ENCODE data around the gene DSCAML1.

DNA sequence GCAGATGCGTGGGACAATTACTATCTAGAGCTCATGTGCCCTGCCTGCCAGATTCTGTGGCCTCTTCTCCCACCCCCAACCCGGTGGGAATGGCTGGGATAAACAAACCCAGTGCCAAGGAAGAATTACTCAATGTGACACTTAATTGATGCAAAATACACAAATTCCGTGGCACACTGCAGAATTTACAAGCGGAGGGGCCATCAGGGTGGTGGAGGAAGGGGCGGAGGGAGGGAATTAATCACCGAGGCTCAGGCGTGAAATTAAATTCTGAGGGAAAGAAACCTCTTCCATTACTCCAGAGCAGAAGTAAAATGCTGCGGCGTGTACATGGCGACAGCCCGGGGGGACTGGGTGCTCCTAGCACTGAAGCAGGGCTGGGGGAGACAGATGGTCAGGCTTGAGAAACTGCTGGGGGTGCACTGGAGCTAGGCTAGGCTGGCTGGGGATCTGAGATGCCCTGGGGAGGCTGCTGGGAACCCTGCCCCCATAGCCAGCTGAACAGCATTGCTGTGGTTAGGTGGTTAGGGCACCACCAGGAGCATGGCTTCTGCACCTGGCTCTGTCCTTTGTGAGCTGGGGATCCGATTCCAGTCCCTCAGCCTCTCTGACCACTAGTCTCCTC lies 268.8 kb downstream of the DSCAML1 start:
- no peak for TF ChIP-seq NR2C2 (CRISPR knock-in tag; IDR thresholded peaks at IDR 0.05)
- TF ChIP-seq ZNF317 (CRISPR knock-in tag; IDR thresholded peaks at IDR 0.05; ENCODE audit: borderline replicate concordance, low read depth): no peak
- TF ChIP-seq SOX15 (CRISPR knock-in tag; IDR thresholded peaks at IDR 0.05): no peak
- TF ChIP-seq, protein P1, sequence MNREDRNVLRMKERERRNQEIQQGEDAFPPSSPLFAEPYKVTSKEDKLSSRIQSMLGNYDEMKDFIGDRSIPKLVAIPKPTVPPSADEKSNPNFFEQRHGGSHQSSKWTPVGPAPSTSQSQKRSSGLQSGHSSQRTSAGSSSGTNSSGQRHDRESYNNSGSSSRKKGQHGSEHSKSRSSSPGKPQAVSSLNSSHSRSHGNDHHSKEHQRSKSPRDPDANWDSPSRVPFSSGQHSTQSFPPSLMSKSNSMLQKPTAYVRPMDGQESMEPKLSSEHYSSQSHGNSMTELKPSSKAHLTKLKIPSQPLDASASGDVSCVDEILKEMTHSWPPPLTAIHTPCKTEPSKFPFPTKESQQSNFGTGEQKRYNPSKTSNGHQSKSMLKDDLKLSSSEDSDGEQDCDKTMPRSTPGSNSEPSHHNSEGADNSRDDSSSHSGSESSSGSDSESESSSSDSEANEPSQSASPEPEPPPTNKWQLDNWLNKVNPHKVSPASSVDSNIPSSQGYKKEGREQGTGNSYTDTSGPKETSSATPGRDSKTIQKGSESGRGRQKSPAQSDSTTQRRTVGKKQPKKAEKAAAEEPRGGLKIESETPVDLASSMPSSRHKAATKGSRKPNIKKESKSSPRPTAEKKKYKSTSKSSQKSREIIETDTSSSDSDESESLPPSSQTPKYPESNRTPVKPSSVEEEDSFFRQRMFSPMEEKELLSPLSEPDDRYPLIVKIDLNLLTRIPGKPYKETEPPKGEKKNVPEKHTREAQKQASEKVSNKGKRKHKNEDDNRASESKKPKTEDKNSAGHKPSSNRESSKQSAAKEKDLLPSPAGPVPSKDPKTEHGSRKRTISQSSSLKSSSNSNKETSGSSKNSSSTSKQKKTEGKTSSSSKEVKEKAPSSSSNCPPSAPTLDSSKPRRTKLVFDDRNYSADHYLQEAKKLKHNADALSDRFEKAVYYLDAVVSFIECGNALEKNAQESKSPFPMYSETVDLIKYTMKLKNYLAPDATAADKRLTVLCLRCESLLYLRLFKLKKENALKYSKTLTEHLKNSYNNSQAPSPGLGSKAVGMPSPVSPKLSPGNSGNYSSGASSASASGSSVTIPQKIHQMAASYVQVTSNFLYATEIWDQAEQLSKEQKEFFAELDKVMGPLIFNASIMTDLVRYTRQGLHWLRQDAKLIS (CRISPR knock-in tag; IDR thresholded peaks at IDR 0.05; ENCODE audit: borderline replicate concordance): no peak
- no peak for TF ChIP-seq NFYB (CRISPR knock-in tag; conservative IDR thresholded peaks at IDR 0.05; ENCODE audit: low read depth)
- TF ChIP-seq, protein P2, sequence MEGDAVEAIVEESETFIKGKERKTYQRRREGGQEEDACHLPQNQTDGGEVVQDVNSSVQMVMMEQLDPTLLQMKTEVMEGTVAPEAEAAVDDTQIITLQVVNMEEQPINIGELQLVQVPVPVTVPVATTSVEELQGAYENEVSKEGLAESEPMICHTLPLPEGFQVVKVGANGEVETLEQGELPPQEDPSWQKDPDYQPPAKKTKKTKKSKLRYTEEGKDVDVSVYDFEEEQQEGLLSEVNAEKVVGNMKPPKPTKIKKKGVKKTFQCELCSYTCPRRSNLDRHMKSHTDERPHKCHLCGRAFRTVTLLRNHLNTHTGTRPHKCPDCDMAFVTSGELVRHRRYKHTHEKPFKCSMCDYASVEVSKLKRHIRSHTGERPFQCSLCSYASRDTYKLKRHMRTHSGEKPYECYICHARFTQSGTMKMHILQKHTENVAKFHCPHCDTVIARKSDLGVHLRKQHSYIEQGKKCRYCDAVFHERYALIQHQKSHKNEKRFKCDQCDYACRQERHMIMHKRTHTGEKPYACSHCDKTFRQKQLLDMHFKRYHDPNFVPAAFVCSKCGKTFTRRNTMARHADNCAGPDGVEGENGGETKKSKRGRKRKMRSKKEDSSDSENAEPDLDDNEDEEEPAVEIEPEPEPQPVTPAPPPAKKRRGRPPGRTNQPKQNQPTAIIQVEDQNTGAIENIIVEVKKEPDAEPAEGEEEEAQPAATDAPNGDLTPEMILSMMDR (IDR thresholded peaks at IDR 0.05): no peak
- TF ChIP-seq, protein P3, sequence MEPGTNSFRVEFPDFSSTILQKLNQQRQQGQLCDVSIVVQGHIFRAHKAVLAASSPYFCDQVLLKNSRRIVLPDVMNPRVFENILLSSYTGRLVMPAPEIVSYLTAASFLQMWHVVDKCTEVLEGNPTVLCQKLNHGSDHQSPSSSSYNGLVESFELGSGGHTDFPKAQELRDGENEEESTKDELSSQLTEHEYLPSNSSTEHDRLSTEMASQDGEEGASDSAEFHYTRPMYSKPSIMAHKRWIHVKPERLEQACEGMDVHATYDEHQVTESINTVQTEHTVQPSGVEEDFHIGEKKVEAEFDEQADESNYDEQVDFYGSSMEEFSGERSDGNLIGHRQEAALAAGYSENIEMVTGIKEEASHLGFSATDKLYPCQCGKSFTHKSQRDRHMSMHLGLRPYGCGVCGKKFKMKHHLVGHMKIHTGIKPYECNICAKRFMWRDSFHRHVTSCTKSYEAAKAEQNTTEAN (CRISPR knock-in tag; IDR thresholded peaks at IDR 0.05): no peak
- no peak for TF ChIP-seq SMAD3 (CRISPR knock-in tag; IDR thresholded peaks at IDR 0.05; ENCODE audit: borderline replicate concordance)
- TF ChIP-seq, protein P4, sequence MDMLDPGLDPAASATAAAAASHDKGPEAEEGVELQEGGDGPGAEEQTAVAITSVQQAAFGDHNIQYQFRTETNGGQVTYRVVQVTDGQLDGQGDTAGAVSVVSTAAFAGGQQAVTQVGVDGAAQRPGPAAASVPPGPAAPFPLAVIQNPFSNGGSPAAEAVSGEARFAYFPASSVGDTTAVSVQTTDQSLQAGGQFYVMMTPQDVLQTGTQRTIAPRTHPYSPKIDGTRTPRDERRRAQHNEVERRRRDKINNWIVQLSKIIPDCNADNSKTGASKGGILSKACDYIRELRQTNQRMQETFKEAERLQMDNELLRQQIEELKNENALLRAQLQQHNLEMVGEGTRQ (CRISPR knock-in tag; IDR thresholded peaks at IDR 0.05): no peak
- no peak for TF ChIP-seq ZNF263 (CRISPR knock-in tag; IDR thresholded peaks at IDR 0.05; ENCODE audit: low read depth)
- TF ChIP-seq, protein P5, sequence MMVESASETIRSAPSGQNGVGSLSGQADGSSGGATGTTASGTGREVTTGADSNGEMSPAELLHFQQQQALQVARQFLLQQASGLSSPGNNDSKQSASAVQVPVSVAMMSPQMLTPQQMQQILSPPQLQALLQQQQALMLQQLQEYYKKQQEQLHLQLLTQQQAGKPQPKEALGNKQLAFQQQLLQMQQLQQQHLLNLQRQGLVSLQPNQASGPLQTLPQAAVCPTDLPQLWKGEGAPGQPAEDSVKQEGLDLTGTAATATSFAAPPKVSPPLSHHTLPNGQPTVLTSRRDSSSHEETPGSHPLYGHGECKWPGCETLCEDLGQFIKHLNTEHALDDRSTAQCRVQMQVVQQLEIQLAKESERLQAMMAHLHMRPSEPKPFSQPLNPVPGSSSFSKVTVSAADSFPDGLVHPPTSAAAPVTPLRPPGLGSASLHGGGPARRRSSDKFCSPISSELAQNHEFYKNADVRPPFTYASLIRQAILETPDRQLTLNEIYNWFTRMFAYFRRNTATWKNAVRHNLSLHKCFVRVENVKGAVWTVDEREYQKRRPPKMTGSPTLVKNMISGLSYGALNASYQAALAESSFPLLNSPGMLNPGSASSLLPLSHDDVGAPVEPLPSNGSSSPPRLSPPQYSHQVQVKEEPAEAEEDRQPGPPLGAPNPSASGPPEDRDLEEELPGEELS (CRISPR knock-in tag; IDR thresholded peaks at IDR 0.05): no peak
- TF ChIP-seq ETV6 (CRISPR knock-in tag; IDR thresholded peaks at IDR 0.05): no peak
- no peak for TF ChIP-seq FOXJ3 (CRISPR knock-in tag; IDR thresholded peaks at IDR 0.05; ENCODE audit: borderline replicate concordance)
- TF ChIP-seq ZBTB21 (CRISPR knock-in tag; IDR thresholded peaks at IDR 0.05; ENCODE audit: borderline replicate concordance): no peak
